Activated CD4-positive, alpha-beta T cell treated with anti-CD3 and anti-CD28 coated beads for 24 hours (primary cell): ENCODE data around the gene PAPOLA.
"Not testable (repeated sequence)": the region's sequence is repeated elsewhere in the genome, so short reads cannot be mapped to it uniquely, and the experiment has no call there.

Source experiments
- DNase-seq, 2 donors: peaks; one replicate each; pipeline ENCODE4 v3.0.0-alpha.2; 2020; ENCODE audit warnings: low read depth in 2 of 2

PAPOLA gene

GRCh38 chr14:96501740-96502620 is at the start of gene PAPOLA:
TSS of gene PAPOLA (plus strand) at chr14:96502382. CDS start at chr14:96502593, 211 bp downstream.
- DNase-seq = peak; percentile 86 to 90

- no peak for DNase-seq
Observed at GRCh38 chr14:96452684-96453083, 49.5 kb upstream of the PAPOLA start.

GRCh38 chr14:96455588-96455987 is 46.6 kb upstream of the PAPOLA start:
- no peak for DNase-seq

GRCh38 chr14:96459851-96460250 is 42.3 kb upstream of the PAPOLA start:
- DNase-seq = no peak

GRCh38 chr14:96461950-96462798 is 40.0 kb upstream of the PAPOLA start:
- DNase-seq = no peak

- no peak for DNase-seq
Observed at GRCh38 chr14:96464136-96464535, 38.0 kb upstream of the PAPOLA start.

GRCh38 chr14:96466918-96467317 is 35.3 kb upstream of the PAPOLA start:
- DNase-seq = no peak

GRCh38 chr14:96470331-96470730 is 31.9 kb upstream of the PAPOLA start:
- DNase-seq = no peak

- DNase-seq = not testable (repeated sequence)
Observed at GRCh38 chr14:96470967-96471366, 31.2 kb upstream of the PAPOLA start.

- DNase-seq = no peak
Observed at GRCh38 chr14:96478119-96478518, 24.1 kb upstream of the PAPOLA start.

GRCh38 chr14:96479435-96480146 is 22.6 kb upstream of the PAPOLA start:
- no peak for DNase-seq

GRCh38 chr14:96481731-96482314 is 20.4 kb upstream of the PAPOLA start:
- no peak for DNase-seq

GRCh38 chr14:96482986-96483385 is 19.2 kb upstream of the PAPOLA start:
- no peak for DNase-seq

- DNase-seq = no peak
Observed at GRCh38 chr14:96484399-96484798, 17.8 kb upstream of the PAPOLA start.

GRCh38 chr14:96486705-96487104 is 15.5 kb upstream of the PAPOLA start:
- DNase-seq = no peak

- no peak for DNase-seq
Observed at GRCh38 chr14:96489327-96489726, 12.9 kb upstream of the PAPOLA start.

- no peak for DNase-seq
Observed at GRCh38 chr14:96493178-96493577, 9.0 kb upstream of the PAPOLA start.

GRCh38 chr14:96494331-96494730 is 7.9 kb upstream of the PAPOLA start:
- DNase-seq = no peak

GRCh38 chr14:96497087-96497486 is 5.1 kb upstream of the PAPOLA start:
- no peak for DNase-seq

- no peak for DNase-seq
Observed at GRCh38 chr14:96497586-96497985, 4.6 kb upstream of the PAPOLA start.

- peak in 1 of 2 donors; percentile 3 for DNase-seq
Observed at GRCh38 chr14:96501217-96501739, 904 bp upstream of the PAPOLA start.
